Activated gamma-delta T cell (primary cell): Measurements from ENCODE around the gene LRP2BP.
A peak's percentile ranks its signal among the peaks of the same experiment; 100 is the strongest.

ENCODE experiments used
- DNase-seq: peaks from one replicate; lab custom pipeline; 2025; lab: John Stamatoyannopoulos, UW
- total RNA-seq, 2 donors: gene quantifications; one replicate each; lab custom pipeline; 2026; lab: John Stamatoyannopoulos, UW

Gene LRP2BP
- 2.0 to 2.5 reads per million in 2 donors for total RNA-seq

DNA sequence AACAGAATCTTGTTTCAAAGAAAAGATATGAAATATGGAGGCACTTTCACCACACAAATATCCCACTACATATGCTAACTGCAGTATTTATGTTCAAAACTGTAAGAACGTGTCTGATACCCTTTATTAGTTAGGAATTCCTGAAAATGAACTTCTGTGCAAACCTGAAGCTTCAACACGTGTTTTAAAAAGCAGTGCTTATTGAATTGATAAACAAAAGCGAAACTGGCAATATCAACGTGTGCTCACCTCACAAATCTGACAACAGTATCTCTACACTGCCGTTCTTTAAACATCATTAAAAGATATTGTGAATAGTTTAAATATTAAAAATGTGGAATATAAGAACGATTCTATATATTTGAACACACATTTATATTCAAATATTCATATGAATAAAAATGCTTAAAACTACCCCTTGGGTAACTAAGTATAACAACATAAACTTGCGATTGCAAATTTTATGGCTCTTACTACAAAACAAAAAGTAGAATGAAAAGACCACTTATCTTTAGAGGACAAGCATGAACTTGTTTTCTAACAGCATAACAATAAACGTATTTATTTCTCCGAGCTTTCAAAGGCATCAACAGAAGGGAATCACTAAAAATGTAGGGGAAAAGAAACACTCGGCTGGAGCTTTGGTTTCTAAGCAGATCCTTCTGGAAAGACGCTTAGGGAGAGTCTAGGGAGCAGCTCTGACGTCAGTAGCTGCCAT lies at the start of gene LRP2BP:
LRP2BP (minus strand) TSS at position 687 of the 718 bp plus-strand sequence. CDS start 17,738 bp downstream, outside the sequence.
- no peak for DNase-seq

DNA sequence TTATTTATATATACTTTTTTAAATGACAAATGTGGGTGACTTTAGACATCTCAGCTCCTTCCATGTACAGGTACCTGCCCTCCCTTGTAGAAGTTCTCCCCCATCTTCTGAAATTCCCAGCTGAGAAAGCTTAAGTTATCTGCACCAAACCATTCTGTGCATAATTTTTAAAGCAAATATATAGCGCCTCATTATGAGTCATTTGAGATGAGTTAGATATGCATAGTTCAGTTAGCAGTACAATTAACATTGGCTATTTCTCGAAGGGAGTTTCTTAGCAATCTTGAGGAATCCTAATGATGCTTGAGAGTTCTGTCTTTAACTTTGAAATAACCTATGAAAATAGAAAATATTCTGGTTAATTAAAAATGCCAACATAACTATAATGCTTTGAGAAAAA lies 49.5 kb upstream of the LRP2BP start:
- no peak for DNase-seq

DNA sequence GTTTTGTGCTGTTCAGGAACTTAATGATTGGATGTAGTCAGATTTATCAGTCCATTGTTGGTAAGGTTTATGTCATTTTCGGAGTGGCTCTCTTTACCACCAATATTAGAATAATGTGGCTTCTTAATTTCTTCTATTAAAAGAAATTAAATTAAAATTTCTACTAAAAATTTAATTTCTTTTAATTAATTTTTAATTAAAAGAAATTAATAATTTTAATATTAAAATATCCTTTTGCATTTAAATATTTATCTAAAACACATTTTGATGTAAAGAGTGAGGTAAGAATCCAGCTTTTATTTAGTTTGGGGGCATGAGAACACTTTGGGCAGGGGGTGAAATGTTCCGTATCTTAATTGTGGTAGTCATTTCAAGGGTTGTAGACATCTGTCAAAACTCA lies 45.8 kb upstream of the LRP2BP start:
- DNase-seq, result no peak

DNA sequence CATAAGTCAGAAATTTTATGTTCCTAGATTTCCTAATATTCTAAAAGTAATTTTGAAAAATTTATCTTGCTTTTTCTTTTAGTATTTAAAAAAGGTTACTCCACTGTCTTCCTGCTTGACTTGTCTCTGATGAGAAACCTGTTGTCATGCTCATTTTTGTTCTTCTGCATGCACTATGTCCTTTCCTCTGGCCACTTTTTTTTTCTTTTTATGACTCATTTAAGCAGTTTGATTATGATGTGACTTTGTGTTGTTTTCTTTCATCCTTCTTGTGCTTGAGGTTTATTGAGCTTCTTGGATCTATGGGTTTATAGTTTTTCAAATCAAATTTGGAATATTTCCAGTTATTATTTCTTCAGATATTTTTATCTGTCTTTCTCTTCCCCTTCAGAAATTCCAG lies 42.1 kb upstream of the LRP2BP start:
- no peak for DNase-seq

DNA sequence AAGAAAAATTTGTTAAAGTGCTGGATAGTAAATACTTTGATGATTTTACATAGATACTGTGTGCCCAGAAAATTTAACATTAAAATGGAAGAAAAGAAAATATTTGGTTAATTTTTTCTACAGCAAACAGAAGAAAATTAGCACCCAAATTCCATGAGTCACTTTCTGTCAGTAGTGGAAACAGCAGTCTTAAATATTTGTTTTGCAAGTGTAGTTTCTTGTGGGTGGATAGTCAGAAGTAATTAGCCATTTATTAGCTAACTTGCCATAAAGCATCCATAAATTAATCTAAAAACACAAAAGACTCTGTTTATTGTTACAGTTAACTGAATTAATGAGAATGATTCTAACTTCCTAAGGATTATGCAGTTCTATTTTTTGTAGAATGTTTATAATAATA lies 39.7 kb upstream of the LRP2BP start:
- no peak for DNase-seq

DNA sequence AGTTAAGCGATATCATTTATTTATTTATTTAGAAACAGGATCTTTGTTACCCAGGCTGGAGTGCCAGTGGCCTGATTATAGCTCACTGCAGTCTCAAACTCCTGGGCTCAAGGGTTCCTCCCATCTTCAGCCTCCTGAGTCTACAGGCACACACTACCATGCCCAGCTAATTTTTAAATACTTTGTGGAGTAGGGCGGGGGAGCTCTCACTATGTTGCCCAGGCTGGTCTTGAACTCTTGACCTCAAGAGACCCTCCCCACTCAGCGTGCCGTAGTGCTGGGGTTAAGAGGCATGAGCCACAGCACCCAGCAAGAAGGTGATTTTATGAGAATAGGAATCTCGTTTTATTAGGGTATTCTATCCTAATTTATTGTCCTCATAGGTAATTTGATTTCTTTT lies 33.9 kb upstream of the LRP2BP start:
- no peak for DNase-seq

DNA sequence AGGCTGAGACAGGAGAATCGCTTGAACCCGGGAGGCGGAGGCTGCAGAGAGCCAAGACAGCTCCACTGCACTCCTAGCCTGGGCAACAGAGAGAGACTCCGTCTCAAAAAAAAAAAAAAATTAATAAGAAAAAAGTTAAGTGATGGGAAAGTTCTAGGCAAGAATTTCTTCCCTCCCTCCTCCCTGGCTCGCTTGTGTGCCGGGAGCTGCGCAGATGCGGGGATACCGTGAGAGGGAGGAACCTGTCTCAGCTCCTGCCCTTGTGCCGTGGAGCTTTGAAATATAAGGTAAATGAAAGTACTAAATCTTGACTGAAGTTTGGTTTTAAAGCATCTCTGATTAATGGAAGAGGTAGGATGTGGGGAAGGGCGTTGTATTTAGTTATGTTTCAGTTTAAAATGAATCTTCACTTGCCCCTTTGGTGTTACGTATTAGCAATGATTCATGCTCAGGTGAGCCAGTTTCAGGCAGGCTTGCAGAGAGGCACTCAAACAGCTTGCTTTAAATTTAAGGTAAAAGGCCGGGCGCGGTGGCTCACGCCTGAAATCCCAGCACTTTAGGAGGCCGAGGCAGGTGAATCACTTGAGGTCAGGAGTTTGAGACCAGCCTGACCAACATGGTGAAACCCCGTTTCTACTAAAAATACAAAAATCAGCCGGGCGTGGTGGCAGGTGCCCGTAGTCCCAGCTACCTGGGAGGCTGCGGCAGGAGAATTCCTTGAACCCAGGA lies 31.4 kb upstream of the LRP2BP start:
- DNase-seq, result no peak

DNA sequence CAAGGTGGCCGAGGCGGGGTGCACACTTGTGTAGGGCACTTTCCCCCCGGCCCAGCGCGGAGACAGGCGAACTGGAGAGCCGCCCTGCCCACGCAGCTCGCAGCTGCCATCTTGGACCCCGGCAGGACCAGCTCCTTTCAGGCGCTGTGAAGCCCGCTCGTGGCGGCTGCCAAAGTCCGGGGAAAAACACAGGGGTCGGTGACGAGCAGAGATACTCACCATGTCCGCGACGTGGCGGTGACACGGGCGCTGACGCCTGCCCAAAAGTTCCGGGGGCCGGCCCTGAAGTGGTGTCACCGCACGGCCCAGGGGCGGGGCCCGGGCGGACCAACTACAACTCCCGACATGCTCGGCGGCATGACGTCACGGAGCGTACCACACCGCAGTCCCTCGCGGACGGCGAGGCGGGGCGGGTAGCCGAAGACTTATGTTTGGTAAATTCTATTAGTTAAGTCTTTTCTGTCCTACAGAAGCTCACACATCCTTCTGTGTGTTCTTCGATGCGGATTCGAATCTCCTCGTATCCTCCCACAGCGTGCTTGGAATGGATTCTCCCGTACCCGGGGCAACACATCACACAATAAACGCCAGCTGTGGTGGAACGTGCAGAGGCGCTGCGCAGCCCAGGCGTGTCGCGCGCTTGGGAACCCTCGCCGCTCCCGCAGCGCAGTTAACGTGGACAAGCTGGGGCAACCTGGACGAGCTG lies 30.1 kb upstream of the LRP2BP start, which contains the start of gene UFSP2:
UFSP2 (minus strand) TSS at position 318 of the 706 bp plus-strand sequence; CDS start at position 222, 96 bp downstream.
- peak; percentile 78 for DNase-seq

DNA sequence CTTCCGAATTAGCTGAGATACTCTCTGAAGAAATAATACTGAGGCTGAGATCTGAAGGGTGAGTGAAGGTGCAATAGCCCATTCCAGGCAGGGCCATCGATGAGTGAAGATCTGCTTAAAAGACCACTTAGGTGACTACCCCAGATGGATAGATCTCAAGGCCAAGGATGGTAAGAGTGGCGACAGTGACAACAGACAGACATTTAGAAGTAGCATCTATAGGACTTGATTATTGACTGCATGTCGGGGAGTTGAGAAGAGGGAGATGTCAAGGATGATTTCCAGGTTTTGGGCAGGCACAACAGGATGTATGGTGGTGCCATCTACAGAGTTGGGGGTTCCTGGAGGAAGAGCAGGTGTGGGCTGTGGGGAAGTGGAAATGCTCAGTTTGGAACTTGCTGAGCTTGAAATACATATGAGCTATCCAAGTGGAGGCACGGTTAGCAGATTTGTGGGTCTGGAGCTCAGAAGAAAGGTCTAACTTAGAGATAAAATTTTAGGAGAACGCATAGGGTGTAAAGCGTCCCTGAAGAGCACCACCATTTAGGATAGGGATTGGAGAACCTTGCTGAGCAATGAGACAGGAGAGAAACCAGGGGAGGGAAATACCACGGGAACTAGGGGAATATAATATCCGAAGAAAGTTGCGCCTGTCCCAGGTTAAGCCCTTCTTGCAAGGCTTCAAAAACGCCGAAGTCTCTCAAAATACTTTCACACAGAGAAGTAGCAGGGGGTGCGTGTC lies 29.4 kb upstream of the LRP2BP start:
- DNase-seq, result no peak

DNA sequence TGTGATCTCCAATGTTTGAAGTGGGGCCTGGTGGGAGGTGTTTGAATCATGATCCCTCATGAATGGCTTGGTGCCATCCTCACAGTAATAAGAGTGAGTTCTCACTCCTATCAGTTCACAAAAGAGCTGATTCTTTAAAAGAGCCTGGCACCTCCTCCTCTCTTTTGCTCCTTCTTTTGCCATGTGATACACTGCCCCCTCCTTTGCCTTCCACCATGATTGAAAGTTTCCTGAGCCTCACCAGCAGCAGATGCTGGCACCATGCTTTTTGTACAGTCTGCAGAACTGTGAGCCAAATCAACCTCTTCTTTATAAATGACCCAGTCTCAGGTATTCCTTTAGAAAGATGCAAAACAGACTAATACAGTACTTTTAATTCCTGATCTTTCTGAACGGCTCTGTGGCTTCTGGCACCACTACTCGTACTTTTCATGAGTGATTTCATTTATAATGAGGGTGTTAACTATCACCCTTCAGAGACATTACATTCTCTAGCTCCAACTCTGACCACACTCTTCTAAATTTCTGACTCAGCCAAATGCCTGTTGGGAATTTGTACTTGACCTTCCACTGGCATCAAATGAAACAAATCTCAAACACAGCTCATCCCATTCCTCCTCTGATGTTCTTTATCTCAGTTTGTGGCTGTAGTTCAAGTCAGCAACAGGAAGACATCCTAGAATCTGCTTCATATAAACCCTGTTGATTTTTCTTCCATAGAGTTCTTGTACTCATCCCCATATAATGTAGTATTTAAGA lies 25.8 kb upstream of the LRP2BP start:
- no peak for DNase-seq

DNA sequence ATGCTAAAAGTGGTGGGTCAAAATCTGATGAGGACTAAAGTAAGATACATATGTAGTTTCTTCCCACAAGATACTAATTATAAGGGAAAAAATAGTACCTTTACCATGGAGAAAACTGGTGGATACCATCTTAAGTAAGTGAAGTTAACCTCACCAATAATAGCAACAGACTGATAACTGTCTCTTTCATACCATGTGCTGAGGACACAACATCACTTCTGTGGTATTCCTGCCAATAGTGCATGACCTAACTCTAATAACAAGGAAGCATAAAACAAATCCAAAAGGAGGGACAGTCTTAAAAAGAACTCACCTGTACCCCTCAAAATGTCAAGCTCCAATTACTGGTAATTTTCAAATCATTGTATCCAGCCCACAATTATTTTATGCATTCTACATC lies 21.2 kb upstream of the LRP2BP start:
- no peak for DNase-seq

DNA sequence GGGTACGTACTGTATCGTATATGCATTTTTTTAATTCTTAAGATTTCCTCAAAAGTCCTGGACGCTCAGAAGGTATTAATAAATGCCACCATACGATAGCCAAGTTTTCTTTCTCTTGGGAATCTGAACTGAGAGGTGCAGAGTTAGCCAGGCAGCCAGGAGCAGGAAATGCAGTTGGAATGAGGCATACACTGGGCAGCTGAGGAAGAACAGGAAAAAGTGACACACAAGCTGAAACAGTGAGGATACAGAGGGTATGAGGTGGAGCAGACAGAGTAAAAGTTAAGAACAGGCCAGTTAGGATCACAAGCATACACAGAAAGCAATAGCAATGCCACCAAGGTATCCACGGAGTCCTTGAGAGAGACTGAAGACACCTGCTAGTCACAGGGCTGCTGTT lies 16.7 kb upstream of the LRP2BP start:
- DNase-seq, result no peak

DNA sequence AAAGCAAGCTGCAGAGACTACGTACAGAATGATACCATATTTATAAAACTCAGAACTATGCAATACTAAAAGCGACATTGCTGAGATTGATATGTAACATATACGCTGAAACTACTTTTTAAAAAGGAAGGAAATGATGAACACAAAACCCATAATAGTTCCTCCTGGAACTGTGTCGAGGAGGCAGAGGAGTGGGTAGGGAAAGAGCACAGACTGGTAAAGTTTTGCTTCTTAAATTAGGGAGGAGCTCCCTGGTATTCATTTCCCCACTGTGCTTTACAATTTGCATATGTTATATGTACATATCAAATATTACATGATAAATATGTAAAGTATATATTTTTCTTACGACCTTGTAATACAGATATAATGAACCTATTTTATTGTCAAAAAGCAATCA lies 16.1 kb upstream of the LRP2BP start:
- no peak for DNase-seq

DNA sequence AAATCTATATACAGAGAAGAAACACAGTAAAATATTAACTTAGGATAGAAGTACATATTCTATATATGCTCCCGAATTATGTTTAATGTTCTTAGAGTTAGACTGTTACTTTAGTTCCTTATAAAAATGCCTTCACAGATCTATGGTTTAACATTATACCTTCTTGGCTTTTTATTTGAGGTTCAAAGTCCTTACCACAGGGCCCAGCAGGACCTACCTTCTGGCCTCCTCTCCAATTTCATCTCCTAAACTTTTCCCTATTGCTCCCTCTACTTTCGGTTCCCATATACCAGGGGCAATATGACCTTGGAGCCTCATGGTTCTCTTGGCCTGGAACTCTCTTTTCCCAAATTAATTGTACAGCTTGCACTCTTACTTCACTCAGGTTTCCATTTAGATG lies 12.7 kb upstream of the LRP2BP start:
- DNase-seq, result no peak

DNA sequence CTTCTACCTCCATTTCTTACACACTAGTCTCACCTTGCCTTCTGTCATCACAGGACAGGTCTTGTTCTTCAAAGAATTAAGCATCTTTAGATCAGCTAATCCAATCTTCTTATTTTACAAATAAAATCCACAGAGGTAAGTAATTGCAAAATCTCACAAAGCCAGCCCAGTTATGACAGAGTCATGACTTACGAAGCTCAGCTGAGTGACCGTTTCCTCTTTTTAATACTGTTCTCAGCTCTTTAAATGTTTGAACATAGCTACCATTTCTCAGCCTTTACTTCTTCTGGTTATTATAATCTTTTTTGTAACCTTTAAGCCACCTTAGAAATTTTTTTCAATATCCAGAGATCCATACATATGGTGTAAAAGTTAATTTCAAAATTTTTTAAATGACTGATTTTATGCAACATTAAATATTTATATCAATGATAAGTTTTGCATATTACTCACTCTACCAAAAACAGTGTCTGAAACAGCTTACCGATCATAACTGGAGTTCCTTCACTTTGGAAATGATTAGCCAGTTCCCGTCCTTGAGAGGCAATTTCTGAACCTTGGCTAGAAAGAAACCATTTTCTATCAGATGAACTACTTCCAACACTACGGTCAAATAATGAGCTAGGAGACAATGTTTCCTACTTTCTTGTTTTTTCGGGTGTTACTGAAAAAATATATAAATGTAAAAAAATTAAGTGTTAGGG lies 9.7 kb upstream of the LRP2BP start:
- no peak for DNase-seq

DNA sequence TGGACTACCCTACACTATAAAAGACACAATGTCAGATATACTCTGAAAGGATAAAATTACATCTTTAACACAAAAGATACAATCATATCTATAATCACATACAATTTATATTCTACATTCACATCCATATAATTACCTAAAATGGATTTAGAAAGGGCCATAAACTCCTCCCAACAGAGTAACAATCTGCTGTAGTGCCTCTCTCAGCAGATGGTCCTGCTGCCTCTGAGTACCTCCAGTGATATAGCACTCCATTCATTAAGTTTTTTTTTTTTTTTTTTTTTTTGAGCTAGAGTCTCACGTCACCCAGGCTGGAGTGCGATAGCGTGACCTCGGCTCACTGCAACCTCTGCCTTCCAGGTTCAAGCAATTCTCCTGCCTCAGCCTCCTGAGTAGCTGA lies 8.3 kb upstream of the LRP2BP start:
- DNase-seq, result no peak

DNA sequence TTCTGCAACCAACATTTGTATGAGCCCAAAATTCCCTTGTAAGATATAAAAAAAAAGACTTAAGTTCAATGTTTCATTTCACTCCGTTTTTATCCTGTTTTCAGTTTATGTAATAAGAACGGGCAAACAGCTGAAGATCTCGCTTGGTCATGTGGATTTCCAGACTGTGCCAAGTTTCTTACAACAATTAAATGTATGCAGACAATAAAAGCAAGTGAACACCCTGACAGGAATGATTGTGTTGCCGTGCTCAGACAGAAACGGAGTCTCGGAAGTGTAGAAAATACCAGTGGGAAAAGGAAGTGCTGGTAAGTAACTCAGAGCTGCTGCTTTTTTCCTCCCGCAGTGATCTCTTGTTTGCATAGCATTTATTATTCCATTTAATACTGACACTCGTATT lies 3.7 kb upstream of the LRP2BP start:
- no peak for DNase-seq

DNA sequence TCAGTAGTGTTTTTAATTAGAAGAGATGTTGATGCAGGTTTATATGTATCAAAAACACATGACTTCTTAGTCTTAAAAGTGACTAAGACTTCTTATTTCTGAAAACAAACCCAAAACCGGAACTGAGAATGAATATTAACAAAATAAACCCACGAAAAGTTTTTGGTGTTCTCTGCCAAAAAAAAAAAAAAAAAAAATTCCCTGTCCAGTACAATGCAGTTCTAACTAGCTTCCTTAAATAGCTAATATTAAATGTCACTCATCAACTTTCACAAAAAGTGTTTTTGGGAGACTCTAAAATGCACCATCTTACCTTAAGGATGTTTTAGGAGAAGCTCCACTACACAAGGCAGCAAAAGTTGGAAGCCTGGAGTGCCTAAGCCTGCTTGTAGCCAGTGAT lies 2.9 kb upstream of the LRP2BP start:
- no peak for DNase-seq

DNA sequence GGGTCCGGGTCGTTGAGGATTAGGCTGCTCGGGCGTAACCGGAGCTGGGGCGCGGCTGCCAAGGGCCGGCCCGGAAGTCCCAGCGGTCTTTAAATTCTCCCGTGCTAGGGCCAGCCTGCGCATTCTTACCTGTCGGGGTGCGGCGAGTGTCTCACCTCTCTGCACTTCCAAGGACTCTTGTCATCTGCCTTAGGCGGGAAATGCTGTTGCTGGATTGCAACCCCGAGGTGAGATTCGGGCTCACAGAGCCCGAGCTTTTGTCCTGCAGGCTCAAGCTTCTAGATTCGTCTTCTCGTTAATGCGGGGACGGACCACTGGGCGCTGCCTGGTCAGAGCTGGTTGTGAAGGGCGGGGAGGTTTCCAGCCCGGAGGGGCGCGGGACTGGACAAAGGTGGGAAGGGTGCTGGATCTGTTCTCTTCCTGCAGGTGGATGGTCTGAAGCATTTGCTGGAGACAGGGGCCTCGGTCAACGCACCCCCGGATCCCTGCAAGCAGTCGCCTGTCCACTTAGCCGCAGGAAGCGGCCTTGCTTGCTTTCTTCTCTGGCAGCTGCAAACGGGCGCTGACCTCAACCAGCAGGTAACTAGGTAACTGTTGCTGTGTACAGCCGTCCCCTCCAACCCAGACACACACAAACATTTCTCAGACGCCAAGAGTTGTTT lies 1.1 kb upstream of the LRP2BP start, which contains the start of gene ANKRD37:
ANKRD37 (plus strand) TSS at position 118 of the 662 bp plus-strand sequence; CDS start at position 201, 83 bp downstream.
- no peak for DNase-seq
